ENCODE data around the gene EN2.

DNA sequence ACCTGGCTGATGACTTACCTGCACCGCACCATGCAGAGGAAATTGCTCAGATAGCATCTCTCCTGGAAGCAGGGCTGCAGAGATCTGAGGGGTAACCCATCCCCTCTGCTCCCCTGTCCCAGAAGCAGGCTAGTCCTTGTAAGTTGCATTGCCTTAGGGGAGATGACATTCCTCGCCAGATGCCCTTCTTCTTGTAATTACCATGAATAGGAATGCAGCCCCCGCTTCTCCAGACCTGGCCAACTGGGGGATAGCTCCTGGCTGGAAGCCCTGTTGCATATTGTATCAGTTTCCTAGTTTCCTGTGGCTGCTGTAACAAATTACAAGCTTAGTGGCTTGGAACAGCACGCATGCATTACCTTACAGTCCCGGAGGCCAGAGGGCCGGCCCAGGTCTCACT is 47.5 kb upstream of the EN2 start:
- TF ChIP-seq, protein P1, sequence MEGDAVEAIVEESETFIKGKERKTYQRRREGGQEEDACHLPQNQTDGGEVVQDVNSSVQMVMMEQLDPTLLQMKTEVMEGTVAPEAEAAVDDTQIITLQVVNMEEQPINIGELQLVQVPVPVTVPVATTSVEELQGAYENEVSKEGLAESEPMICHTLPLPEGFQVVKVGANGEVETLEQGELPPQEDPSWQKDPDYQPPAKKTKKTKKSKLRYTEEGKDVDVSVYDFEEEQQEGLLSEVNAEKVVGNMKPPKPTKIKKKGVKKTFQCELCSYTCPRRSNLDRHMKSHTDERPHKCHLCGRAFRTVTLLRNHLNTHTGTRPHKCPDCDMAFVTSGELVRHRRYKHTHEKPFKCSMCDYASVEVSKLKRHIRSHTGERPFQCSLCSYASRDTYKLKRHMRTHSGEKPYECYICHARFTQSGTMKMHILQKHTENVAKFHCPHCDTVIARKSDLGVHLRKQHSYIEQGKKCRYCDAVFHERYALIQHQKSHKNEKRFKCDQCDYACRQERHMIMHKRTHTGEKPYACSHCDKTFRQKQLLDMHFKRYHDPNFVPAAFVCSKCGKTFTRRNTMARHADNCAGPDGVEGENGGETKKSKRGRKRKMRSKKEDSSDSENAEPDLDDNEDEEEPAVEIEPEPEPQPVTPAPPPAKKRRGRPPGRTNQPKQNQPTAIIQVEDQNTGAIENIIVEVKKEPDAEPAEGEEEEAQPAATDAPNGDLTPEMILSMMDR (IDR thresholded peaks at IDR 0.05) = no peak
- TF ChIP-seq POLR2A (IDR thresholded peaks at IDR 0.05) (no peak), EP300 (IDR thresholded peaks at IDR 0.05; ENCODE audit: low read depth) (no peak)

All from transverse colon (tissue), 3 donors.